Skeletal muscle tissue (tissue), 4 donors: ENCODE measurements around the gene NCR3LG1. TPM values are rescaled to one million over a fixed set of nuclear protein-coding genes. Genes with fewer than 3 reads are reported as not detected.
"Not testable (repeated sequence)": the region's sequence is repeated elsewhere in the genome, so short reads cannot be mapped to it uniquely, and the experiment has no call there.

Experiments used
- H3K27ac ChIP-seq: one replicate; pipeline ENCODE4 v1.7.0; 2013; ENCODE audit warnings: mild to moderate bottlenecking, low read depth, low read length, inconsistent platforms
- H3K27me3 ChIP-seq, 3 donors: one replicate each; pipeline ENCODE4 v1.7.0; 2013; ENCODE audit warnings: low read length in 3 of 3; ENCODE audit not compliant: control insufficient read depth in 3 of 3, insufficient read depth in 3 of 3
- H3K36me3 ChIP-seq, 3 donors: one replicate each; pipeline ENCODE4 v1.7.0; 2013; ENCODE audit warnings: low read length in 3 of 3; ENCODE audit not compliant: control insufficient read depth in 3 of 3, insufficient read depth in 3 of 3
- H3K4me1 ChIP-seq, 3 donors: one replicate each; pipeline ENCODE4 v1.7.0; 2013; ENCODE audit warnings: low read length in 3 of 3, mild to moderate bottlenecking in 3 of 3; ENCODE audit not compliant: control insufficient read depth in 3 of 3, insufficient read depth in 3 of 3
- H3K4me3 ChIP-seq, 3 donors: one replicate each; pipeline ENCODE4 v1.7.0; 2013; ENCODE audit warnings: low read length in 3 of 3
- H3K9ac ChIP-seq, 3 donors: one replicate each; pipeline ENCODE4 v1.7.0; 2013; ENCODE audit warnings: low read length in 3 of 3, mild to moderate bottlenecking in 3 of 3, moderate library complexity in 2 of 3, low read depth in 1 of 3
- H3K9me3 ChIP-seq, 3 donors: one replicate each; pipeline ENCODE4 v1.7.0; 2013; ENCODE audit warnings: low read length in 3 of 3; ENCODE audit not compliant: control insufficient read depth in 3 of 3
- total RNA-seq: library from RNA; depleted of rRNA; stranded (reverse); fragments of >200 nt; gene quantifications from one replicate; pipeline ENCODE4 v1.2.3, GENCODE V29; 2014
- donor health status: Osteomylitis.

NCR3LG1 gene
- total RNA-seq, 1 donor from 2014 or later = 0.52 TPM

DNA sequence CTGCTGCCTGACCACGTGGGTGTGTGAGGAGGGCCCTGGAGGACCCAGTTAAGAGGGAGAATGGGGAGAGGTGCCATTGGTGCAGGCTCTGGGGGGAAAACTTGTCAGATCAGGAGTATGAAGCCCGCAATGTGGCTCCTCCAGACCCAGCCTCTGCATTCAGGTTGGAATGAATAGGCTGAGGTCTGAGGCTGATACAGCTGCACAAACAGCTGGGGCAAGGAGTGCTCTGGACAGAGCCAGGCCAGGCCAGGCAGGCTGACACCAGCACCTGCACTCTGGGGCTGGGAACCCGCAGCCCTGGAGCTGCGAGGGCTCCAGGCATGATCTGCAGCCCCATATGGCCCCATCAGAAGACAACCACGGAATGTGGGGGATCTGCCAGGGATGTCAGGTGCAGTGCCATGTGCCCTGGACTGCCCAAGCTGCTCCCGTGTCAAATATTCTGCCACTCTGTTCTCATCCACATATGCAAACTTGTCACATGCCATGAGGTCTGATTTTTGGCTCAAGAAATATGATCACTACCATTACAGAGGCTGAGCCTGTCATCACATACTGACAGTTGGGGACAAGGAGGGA is 64.0 kb downstream of the NCR3LG1 start:
- peak overlapping the region; percentile 97 for H3K27ac ChIP-seq
- H3K27me3 ChIP-seq = no peaks in the 10 kb centered on the region
- H3K9me3 ChIP-seq = no peaks in the 10 kb centered on the region
- no peaks in the 10 kb centered on the region for H3K36me3 ChIP-seq
- H3K4me3 ChIP-seq = no peak overlapping the region
- H3K4me1 ChIP-seq = peaks cover 19 to 39% (median 34%) of the 10 kb centered on the region in 3 donors
- peak overlapping the region in 2 of 3 donors; percentile 64 to 71 for H3K9ac ChIP-seq

DNA sequence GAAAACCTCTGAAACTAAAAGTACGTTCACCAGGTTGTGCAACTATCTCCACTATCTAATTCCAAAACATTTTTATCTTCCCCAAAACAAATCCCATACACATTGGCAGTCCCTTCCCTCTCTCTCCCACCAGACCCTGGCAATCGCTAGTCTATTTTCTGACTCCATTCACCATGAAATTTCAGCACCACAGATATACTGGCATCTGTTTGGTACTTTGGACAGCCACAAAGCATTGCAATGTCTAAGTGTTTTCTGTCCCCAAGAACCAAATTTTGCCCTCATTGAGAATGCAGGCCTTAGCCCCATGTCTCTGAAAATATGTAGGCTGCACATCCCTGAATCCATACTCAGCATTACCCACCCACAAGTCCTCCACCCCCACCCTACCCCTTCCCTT is 64.9 kb downstream of the NCR3LG1 start:
- H3K4me3 ChIP-seq = no peak overlapping the region
- peaks cover 25 to 46% (median 42%) of the 10 kb centered on the region in 3 donors for H3K4me1 ChIP-seq
- H3K9me3 ChIP-seq = no peaks in the 10 kb centered on the region
- H3K9ac ChIP-seq = peak overlapping the region; percentile 8 to 71 (median 26)
- H3K27me3 ChIP-seq = no peaks in the 10 kb centered on the region
- H3K36me3 ChIP-seq = no peaks in the 10 kb centered on the region
- peak overlapping the region; percentile 97 for H3K27ac ChIP-seq

DNA sequence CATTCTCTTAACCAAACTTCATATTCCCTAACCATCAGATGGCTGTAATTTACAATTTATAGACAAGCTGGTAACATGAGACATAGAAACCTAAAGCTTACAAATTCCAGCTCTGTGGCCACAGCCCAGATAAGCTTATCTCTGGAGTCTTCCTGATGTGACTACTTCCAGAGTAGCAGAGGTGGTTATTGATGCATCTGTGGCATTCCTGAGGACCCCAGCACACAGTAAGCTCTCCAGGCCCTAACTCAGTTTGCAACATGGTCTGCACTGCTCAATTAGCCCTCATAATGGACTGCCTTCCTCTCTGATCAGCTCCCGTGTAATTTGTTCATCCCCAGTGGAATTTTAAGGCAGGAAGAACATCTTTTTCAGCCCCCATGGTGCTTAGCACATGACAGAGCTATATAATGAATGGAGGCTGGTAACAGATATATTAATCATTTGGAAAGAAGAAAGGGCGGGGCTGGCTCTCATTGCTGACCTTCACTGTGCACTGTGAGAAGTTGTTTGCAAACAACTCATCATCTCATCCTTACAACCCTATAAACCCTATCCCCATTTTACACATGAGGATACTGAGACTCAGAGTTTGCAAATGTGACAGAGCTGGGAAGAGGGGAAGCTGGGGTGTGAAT is 67.0 kb downstream of the NCR3LG1 start:
- H3K36me3 ChIP-seq = no peaks in the 10 kb centered on the region

DNA sequence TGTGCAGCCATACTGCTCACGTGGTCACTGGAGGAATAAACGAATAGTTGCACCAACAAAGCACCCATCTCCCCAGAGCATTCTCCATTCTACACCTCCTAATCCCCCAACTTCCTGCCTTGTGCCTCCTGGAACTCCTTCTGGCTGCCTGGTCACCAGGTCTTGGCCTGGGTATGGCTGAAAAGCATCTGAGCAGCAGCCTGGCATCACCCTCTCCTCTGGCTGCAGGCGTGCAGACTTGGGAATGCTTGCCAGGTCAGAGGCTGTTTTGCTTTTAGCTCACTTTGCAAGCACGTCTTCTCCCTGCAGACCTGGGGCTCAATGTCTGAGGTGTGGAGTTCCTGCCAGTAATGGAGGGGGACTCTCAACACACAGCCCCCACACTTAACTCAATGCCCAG is 70.2 kb downstream of the NCR3LG1 start:
- H3K27ac ChIP-seq = no peak overlapping the region
- no peaks in the 10 kb centered on the region for H3K9me3 ChIP-seq
- H3K36me3 ChIP-seq = no peaks in the 10 kb centered on the region
- H3K9ac ChIP-seq = peak overlapping the region in 1 of 3 donors; percentile 64
- H3K4me3 ChIP-seq = peak overlapping the region in 1 of 3 donors; percentile 9
- peaks cover 16 to 31% (median 24%) of the 10 kb centered on the region in 3 donors for H3K4me1 ChIP-seq
- H3K27me3 ChIP-seq = no peaks in the 10 kb centered on the region

More for the DNA sequence above, 67.0 kb downstream of the NCR3LG1 start:
- Histone ChIP-seq H3K9ac (no peak overlapping the region), H3K9me3 (no peaks in the 10 kb centered on the region), H3K4me1 (peaks cover 31 to 53% (median 50%) of the 10 kb centered on the region in 3 donors), H3K27ac (no peak overlapping the region), H3K4me3 (no peak overlapping the region), H3K27me3 (no peaks in the 10 kb centered on the region)

DNA sequence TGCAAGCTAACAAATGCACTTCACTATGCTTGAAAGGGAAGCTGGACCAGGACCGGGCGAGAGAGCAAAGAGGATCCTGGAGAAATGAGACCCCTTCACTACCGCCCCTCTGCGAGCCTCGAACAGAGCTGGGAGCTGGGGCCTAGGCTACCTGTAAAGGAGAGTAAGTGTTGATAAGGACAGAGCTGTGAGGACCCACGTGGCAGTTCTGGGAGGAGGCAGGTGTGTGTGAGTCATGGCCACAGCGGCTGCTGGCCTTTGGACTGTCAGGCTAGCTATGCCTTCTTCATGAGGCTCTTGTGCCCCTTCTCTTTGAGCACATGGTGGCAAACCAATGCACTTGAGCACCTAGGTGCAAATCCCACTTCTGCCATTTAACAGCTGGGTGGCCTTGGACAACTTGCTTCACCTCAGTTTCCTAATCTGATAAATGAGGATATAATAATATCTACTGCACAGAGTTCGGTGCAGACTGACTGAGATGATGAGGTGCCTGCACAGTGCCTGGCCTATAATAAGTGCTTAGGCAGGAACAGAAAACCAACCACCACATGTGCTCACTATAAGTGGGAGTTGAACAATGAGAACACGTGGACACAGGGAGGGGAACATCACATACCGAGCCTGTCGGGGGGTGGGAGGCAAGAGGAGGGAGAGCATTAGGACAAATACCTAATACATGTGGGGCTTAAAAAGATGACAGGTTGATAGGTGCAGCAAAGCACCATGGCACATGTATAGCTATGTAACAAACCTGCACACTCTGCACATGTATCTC is 72.1 kb downstream of the NCR3LG1 start:
- Histone ChIP-seq H3K4me3 (no peak overlapping the region), H3K9me3 (no peaks in the 10 kb centered on the region), H3K27me3 (no peaks in the 10 kb centered on the region), H3K36me3 (no peaks in the 10 kb centered on the region), H3K4me1 (peaks cover 13 to 21% (median 18%) of the 10 kb centered on the region in 3 donors), H3K27ac (no peak overlapping the region), H3K9ac (no peak overlapping the region)

DNA sequence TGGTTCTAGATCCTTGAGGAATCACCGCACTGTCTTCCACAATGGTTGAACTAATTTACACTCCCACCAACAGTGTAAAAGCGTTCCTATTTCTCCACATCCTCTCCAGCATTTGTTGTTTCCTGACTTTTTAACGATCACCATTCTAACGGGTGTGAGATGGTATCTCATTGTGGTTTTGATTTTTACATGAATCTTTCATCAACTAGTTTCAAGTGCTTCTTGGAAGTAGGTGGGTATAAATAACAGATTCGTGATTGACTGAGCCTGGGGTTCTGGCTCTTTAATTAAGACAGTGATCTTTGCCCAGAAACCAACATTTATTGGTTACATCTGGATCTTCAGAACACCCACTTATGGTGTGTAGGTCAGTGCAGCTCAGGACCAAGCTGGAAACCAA is 74.6 kb downstream of the NCR3LG1 start:
- H3K9me3 ChIP-seq, H3K4me3 ChIP-seq, H3K27me3 ChIP-seq, H3K9ac ChIP-seq, H3K36me3 ChIP-seq, H3K27ac ChIP-seq: not testable (repeated sequence)
- H3K4me1 ChIP-seq = peaks cover 21 to 38% (median 26%) of the 10 kb centered on the region in 3 donors

Other genes with a start within 250 kb of the NCR3LG1 start
- gene PIK3C2A, start 143.8 kb upstream of the NCR3LG1 start, total RNA-seq = 19.3 TPM
- 24.0 TPM for gene NUCB2, start 75.1 kb upstream of the NCR3LG1 start, total RNA-seq
- gene KCNJ11, start 36.9 kb downstream of the NCR3LG1 start, total RNA-seq = 28.2 TPM
- 3.7 TPM for gene ABCC8, start 125.0 kb downstream of the NCR3LG1 start, total RNA-seq
- gene USH1C, start 192.6 kb downstream of the NCR3LG1 start, total RNA-seq = not detected
- gene OTOG, start 195.5 kb downstream of the NCR3LG1 start, total RNA-seq = under 0.01 TPM